ELR (cell line): ENCODE measurements around the gene DHRS12.

ENCODE experiments used
- DNase-seq: peaks from one replicate; pipeline ENCODE4 v3.0.0-alpha.2; 2015; ENCODE audit warnings: low read depth

The DHRS12 gene

GRCh38 chr13:51782026-51782710 is 21.8 kb downstream of the DHRS12 start:
- DNase-seq = no peak

DNA sequence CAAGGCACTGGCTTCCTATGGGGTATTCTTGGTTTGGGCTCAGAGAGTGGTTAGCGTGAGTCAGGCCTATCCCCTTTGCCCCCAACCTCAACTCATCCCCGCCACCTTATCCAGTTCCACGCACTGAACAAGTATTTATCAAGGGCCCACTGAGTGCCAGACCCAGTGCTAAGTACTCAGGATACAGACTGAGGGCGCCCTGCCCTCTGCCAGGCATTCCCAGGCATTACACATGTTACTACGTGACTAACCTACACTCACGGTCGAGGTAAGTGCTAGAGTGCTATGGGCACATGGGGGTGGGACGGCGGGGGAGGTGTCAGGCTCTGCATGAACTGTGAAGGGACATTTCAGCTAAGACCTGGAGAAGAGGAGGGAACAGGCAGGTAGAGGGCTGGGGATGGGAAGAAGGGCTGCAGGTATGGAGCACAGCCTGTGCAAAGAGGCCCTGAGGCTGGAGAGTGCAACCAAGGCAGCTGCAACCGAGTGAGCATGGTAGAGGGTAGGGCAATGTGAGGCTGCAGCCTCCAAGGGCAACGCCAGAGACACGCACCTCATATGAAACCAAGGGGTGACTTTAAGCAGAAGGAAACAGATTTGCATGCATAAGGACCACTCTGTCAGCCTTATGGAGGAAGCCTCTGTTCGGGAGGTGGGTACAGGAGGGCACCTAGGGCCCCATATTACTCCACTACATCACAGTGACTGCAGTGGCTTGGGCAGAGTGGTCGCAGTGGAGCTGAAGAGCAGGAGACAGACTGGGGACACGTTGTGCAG is 22.5 kb downstream of the DHRS12 start:
- DNase-seq = peak; percentile 71

- no peak for DNase-seq
These were observed 23.9 kb downstream of the DHRS12 start for GRCh38 chr13:51780099-51780498.

DNA sequence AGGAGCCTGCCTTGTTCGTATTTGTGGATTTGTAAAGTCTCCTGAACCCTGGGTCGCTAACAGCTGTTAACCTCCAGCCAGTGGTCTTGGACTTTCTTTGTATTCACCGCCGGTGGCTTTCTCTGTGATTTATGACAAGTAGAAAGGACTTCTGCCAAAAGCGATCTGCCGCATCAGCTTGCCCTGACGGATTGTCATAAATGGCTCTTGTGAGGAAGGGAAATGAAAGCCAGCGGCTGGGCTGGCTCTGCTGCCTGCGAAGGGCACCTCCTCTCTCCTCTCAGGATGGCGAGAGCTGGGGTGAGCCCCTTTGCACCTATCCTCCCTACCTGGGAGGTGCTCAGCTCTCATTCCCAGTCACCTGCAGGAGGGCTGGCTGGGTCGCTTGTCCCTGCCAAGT is 25.6 kb downstream of the DHRS12 start:
- DNase-seq = no peak

GRCh38 chr13:51777921-51778320 is 26.0 kb downstream of the DHRS12 start:
- DNase-seq = no peak

DNA sequence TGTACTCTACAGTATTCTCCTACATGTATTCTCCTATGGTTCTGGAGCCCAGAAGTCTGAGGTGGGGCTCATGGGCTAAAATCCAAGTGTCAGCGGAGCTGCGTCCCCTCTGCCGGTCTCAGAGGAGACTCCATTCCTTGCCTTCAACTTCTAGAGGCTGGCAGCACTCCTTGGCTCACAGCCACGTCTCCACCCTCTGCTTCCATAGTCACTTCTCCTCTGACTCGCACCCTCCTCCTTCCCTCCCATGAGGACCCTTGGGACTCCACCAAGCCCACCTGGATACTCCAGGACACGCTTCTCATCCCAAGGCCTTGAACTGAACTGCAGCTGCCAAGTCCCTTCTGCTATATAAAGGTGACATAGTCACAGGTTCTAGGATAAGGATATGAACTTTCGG is 27.8 kb downstream of the DHRS12 start:
- DNase-seq = no peak

DNA sequence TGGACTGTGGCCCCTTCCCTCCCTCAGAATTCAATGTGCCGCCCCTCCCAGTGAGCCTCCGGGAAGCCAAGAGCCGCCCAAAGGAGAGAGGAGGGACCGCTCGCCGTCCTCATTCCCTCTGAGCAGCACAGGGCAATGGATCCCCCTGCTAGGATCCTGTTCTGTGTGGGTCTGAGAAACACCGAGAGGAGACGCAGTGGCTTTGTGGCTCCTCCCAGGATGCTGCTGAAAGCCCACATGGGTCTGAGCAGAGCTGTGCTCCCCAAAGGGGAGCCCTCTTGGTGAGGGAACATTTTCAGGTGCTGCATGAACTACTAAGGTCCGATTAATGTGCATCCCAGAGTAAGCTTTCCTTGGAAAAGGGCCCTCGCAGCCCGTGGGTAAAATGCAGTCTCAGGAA is 30.4 kb downstream of the DHRS12 start:
- no peak for DNase-seq

DNA sequence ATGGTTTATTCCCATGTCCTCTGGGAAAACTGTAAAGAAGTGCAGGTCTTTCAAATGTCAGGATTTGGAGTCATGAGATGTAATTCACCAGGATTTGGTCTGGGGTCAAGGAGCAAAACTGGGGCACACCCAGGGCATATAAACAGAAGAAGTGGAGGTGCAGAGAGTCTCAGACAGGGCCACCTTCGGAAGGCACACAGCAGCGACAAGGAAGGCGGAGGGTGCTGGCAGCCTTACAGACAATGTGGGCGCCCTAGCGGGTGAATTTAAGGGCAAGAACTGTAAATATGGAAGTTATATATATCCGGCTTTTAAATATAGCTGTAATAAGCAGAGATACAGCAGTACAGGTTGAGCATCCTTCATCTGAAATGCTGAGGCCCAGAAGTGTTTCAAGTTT is 31.2 kb downstream of the DHRS12 start:
- no peak for DNase-seq

DNA sequence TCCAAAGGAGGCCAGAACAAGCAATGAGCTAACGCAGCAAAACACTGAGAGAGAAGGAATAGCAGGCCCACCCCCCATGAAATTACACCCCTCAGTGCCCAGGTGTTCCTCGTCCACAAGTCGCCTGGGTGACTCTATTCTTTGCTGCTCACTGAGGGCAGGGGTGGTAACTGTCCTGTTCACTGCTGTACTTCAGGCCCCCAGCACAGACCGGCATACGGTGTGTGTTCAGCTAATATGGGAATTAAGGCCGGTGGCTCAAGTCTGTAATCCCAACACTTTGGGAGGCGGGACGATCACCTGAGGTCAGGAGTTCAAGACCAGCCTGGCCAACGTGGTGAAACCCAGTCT is 31.9 kb downstream of the DHRS12 start:
- DNase-seq = no peak

- DNase-seq = no peak
These were observed 32.4 kb downstream of the DHRS12 start for GRCh38 chr13:51771418-51772104.

DNA sequence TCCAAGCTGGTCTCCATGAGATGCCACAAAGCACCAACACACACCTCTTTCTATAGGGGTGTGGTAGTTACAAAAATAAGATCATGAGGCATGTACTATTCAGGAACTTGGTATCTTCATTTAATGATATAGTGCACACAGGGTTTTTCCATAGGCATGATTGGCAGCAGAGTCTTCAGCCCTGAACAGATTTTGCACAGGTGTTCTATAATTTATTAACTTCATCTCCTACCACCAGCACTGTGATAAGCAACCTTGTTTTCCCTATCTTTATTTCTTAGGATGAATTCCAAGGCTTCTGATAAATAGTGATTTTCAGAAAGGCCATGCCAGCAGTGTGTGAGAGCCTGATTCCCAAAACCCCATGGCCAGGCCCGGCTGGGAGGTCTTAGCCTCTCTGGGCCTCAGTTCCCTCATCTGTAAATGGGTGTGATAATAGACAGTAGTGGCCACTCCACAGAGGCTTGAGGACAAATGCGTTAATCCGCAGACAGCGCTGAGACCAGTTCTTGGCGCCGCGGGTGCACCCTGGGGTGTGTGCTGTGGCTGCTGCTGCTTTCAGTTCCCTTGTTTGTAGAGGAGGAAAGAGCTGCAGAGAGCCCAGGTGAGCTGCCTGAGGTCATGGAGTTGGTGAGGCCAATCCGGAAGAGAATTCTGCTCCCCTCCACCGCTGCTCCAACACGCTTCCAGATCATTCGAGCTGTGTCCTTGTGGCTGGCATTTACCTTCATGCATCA is 33.1 kb downstream of the DHRS12 start:
- DNase-seq = no peak

GRCh38 chr13:51770160-51770559 is 33.8 kb downstream of the DHRS12 start:
- no peak for DNase-seq

- no peak for DNase-seq
These were observed 34.4 kb downstream of the DHRS12 start for GRCh38 chr13:51769455-51770127.

- DNase-seq = no peak
These were observed 35.0 kb downstream of the DHRS12 start for GRCh38 chr13:51768976-51769375.

- DNase-seq = no peak
These were observed 35.5 kb downstream of the DHRS12 start for GRCh38 chr13:51768378-51768921.

DNA sequence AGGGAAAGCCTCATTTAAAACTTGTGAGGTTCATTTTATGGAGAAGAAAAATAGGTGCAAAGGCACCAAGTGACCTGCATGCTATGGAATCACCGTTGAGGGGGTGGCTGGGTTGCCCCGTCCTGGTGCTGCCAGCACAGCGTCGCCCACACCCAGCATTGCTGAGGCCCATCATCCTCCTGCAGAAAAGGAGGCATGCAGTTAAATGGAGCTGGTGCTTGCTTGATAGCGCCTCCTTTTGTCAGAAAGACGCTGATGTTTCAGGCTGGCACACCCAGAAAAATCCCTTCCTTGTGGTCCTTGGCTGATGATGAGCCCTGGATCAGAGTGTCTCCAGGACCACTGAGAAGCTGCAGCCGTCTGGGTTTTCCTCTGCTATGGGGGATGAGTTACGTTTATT is 36.9 kb downstream of the DHRS12 start:
- DNase-seq = no peak

GRCh38 chr13:51765142-51765515 is 38.8 kb downstream of the DHRS12 start:
- no peak for DNase-seq

GRCh38 chr13:51764184-51765141 is 39.5 kb downstream of the DHRS12 start:
- peak; percentile 86 for DNase-seq

- no peak for DNase-seq
These were observed 40.5 kb downstream of the DHRS12 start for GRCh38 chr13:51763486-51763885.

- DNase-seq = peak; percentile 67
These were observed 42.2 kb downstream of the DHRS12 start for GRCh38 chr13:51761643-51762350.
